Measurements from ENCODE around the gene LYPD5. TPM values are rescaled to one million over a fixed set of nuclear protein-coding genes. Genes with fewer than 3 reads are reported as not detected.

LYPD5 gene
- total and polyA plus RNA-seq, 2 of the 8 experiments (the other 6 are each of a cell fraction or from before 2014, with no cell fraction given) = 0.74 to 4.3 TPM

GRCh38 chr19:43767818-43768217 lies 34.4 kb downstream of the LYPD5 start (continued):
- no peak for TF ChIP-seq CHD7 (IDR thresholded peaks at IDR 0.05; ENCODE audit: insufficient replicate concordance, low read length)
- TF ChIP-seq SP4 (IDR thresholded peaks at IDR 0.05; ENCODE audit: low read length) = no peak
- TF ChIP-seq GABPA (IDR thresholded peaks at IDR 0.05; ENCODE audit: borderline replicate concordance, insufficient read depth, low read length) = no peak
- no peak for TF ChIP-seq TBP (IDR thresholded peaks at IDR 0.05; ENCODE audit: low read depth, low read length)
- no peak for TF ChIP-seq ASH2L (IDR thresholded peaks at IDR 0.05; ENCODE audit: low read length)
- TF ChIP-seq CHD1 (IDR thresholded peaks at IDR 0.05; ENCODE audit: low read depth, low read length) = no peak
- TF ChIP-seq CBX5 (IDR thresholded peaks at IDR 0.05; ENCODE audit: low read depth, low read length) = no peak
- TF ChIP-seq MAFK (IDR thresholded peaks at IDR 0.05; ENCODE audit: low read depth, low read length) = no peak
